Lung (tissue), 12 donors: ENCODE measurements around the gene NPAS3. TPM values are rescaled to one million over a fixed set of nuclear protein-coding genes. Genes with fewer than 3 reads are reported as not detected.

Source experiments
- ATAC-seq: fragments of 200-7000 bp; cut with Tn5 transposase; one replicate; pipeline ENCODE4 v1.9.1; 2020; ENCODE audit warnings: moderate number of reproducible peaks; ENCODE audit not compliant: insufficient read depth, low FRiP score
- DNase-seq, 3 donors: peaks; one replicate each; pipeline ENCODE4 v3.0.0-alpha.2; 2013 to 2017
- H3K27ac ChIP-seq, 2 donors: one replicate each; pipeline ENCODE4 v1.5.1; 2013; ENCODE audit warnings: mild to moderate bottlenecking in 2 of 2, moderate library complexity in 2 of 2, control low read depth in 1 of 2, inconsistent platforms in 1 of 2, low read depth in 1 of 2, low read length in 1 of 2
- H3K27me3 ChIP-seq, 3 donors: one replicate each; pipeline ENCODE4 v1.5.1; 2013; ENCODE audit warnings: low read length in 2 of 3; ENCODE audit not compliant: control insufficient read depth in 3 of 3, insufficient read depth in 3 of 3
- H3K36me3 ChIP-seq, 4 donors: one replicate each; pipeline ENCODE4 v1.5.1; 2013; ENCODE audit warnings: low read length in 4 of 4, mild to moderate bottlenecking in 1 of 4, moderate library complexity in 1 of 4; ENCODE audit not compliant: control insufficient read depth in 4 of 4, insufficient read depth in 4 of 4
- H3K4me1 ChIP-seq, 5 donors: one replicate each; pipeline ENCODE4 v1.5.1; 2013; ENCODE audit warnings: low read length in 5 of 5, mild to moderate bottlenecking in 2 of 5, moderate library complexity in 1 of 5; ENCODE audit not compliant: control insufficient read depth in 5 of 5, insufficient read depth in 5 of 5
- H3K4me3 ChIP-seq: one replicate; pipeline ENCODE4 v1.5.1; 2013; ENCODE audit warnings: mild to moderate bottlenecking, control low read depth, moderate library complexity
- H3K9ac ChIP-seq, 2 donors: one replicate each; pipeline ENCODE4 v1.5.1; 2013; ENCODE audit warnings: low read length in 2 of 2, control low read depth in 1 of 2; ENCODE audit not compliant: insufficient read depth in 1 of 2
- H3K9me3 ChIP-seq, 4 donors: one replicate each; pipeline ENCODE4 v1.5.1; 2013; ENCODE audit warnings: low read length in 3 of 4, mild to moderate bottlenecking in 1 of 4, moderate library complexity in 1 of 4; ENCODE audit not compliant: control insufficient read depth in 4 of 4, insufficient read depth in 3 of 4
- CTCF ChIP-seq: IDR thresholded peaks from 2 replicates; pipeline ENCODE4 v1.5.1; 2012; ENCODE audit warnings: mild to moderate bottlenecking; ENCODE audit errors: control extremely low read depth, extremely low read depth
- WGBS, 2 donors: extraction: QIAGEN DNeasy Blood & Tissue Kit; methylation state at CpG; one replicate each; pipeline ENCODE4 v1.1.7; 2013; 5-methylcytosine and 5-hydroxymethylcytosine counted together
- polyA plus RNA-seq, 2 donors: library from polyadenylated mRNA; stranded (reverse); fragments of 200-250 nt; gene quantifications; one replicate each; pipeline ENCODE4 v1.2.1, GENCODE V29; 2013
- total RNA-seq, 2 donors: library from RNA; depleted of rRNA in 1 of 2; stranded (reverse); fragments of >200 nt in 1 of 2; gene quantifications; one replicate each; pipeline ENCODE4 v1.2.1, GENCODE V29; 2014 to 2021
- donor health status: control.
- donor health status: control.
- donor health status: Bipolar disorder and iron deficiency.
- donor health status: healthy.
- donor health status: DM: yes; HTN: yes; CAD: no.

NPAS3 gene
- total and polyA plus RNA-seq, 4 donors, result 0.13 to 0.48 (median 0.33) TPM

DNA sequence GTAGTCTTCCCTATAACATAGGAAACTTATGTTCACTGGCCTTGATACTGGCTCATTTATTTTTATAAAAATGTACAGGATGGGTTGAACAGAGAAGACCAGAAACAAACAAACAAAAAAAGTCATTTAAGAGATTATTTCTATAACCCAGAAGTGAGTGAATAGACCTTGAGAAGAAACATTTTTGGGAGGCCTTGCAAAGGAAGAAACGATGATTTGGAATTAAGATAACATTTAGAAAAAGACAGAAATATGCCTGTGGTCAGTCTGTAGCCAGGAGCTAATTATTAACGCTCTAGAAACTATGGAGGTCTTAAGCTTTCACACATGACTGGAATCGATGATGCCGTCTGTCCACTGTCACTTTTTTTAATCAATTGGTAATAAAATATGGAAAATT is 748.2 kb downstream of the NPAS3 start:
- no peak overlapping the region for H3K9ac ChIP-seq
- H3K9me3 ChIP-seq, result no peaks in the 10 kb centered on the region
- no peaks in the 10 kb centered on the region for H3K36me3 ChIP-seq
- ATAC-seq, result no peak
- no peak for DNase-seq
- TF ChIP-seq CTCF, result no peak
- H3K4me3 ChIP-seq, result no peak overlapping the region
- no peaks in the 10 kb centered on the region for H3K4me1 ChIP-seq
- peaks cover 0 to 5% (median 0%) of the 10 kb centered on the region in 3 donors for H3K27me3 ChIP-seq
- WGBS, 2 donors, result 88 to 97% methylated on average over 4 of the region's 4 CpGs
- no peak overlapping the region for H3K27ac ChIP-seq

GRCh38 chr14:33689680-33690079 is 751.0 kb downstream of the NPAS3 start:
- 86 to 91% methylated on average over 4 of the region's 4 CpGs for WGBS, 2 donors
- Histone ChIP-seq H3K27ac (no peak overlapping the region), H3K36me3 (no peaks in the 10 kb centered on the region), H3K9me3 (no peaks in the 10 kb centered on the region), H3K4me1 (no peaks in the 10 kb centered on the region), H3K9ac (no peak overlapping the region), H3K27me3 (peaks cover 0 to 5% (median 2%) of the 10 kb centered on the region in 3 donors), H3K4me3 (no peak overlapping the region)
- DNase-seq (no peak), ATAC-seq (no peak)
- no peak for TF ChIP-seq CTCF

DNA sequence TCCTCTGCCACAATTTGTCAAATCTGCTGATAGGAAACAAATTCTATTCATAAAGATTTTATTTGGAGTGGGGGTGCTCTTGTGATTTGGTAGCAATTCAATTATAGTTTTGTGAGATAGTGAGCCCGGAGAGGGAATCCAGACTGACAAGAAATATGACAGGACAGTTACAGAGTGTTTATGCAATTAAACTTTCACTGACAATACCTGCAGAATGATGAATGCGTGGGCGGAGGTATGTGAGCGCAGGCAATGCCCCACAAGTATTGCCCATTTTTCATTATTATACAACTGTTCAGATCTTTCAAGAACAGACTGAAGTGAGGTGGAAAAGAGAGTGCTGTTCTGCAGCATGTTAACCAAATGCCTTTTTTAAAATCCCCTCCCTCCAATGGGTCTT is 753.2 kb downstream of the NPAS3 start:
- Histone ChIP-seq H3K27ac (no peak overlapping the region), H3K27me3 (peaks cover 0 to 18% (median 2%) of the 10 kb centered on the region in 3 donors), H3K4me3 (no peak overlapping the region), H3K9me3 (no peaks in the 10 kb centered on the region), H3K4me1 (no peaks in the 10 kb centered on the region), H3K36me3 (no peaks in the 10 kb centered on the region), H3K9ac (no peak overlapping the region)
- DNase-seq (no peak), ATAC-seq (no peak)
- no peak for TF ChIP-seq CTCF
- 87 to 89% methylated on average over 4 of the region's 4 CpGs for WGBS, 2 donors

GRCh38 chr14:33692762-33693161 is 754.1 kb downstream of the NPAS3 start:
- no peaks in the 10 kb centered on the region for H3K9me3 ChIP-seq
- H3K4me3 ChIP-seq, result no peak overlapping the region
- H3K4me1 ChIP-seq, result no peaks in the 10 kb centered on the region
- peaks cover 0 to 13% (median 2%) of the 10 kb centered on the region in 3 donors for H3K27me3 ChIP-seq
- H3K9ac ChIP-seq, result no peak overlapping the region
- ATAC-seq (no peak), DNase-seq (no peak)
- TF ChIP-seq CTCF, result no peak
- no peaks in the 10 kb centered on the region for H3K36me3 ChIP-seq
- 89 to 95% methylated on average over 2 of the region's 2 CpGs for WGBS, 2 donors
- no peak overlapping the region for H3K27ac ChIP-seq
